K562 (cell line): ENCODE results near the gene SGK1.
"Not testable (repeated sequence)": the region's sequence is repeated elsewhere in the genome, so short reads cannot be mapped to it uniquely, and the experiment has no call there.

Experiments
- ARNT ChIP-seq, 2 experiments: fragments of 450-650 bp; IDR thresholded peaks; 2 replicates each; pipeline ENCODE4 v1.6.1; 2016; ENCODE audit warnings: mild to moderate bottlenecking in 1 of 2
- CHD2 ChIP-seq: IDR thresholded peaks from 2 replicates; pipeline ENCODE4 v1.6.1; 2011; ENCODE audit warnings: low read depth, low read length
- CTCF ChIP-seq, 3 experiments: IDR thresholded peaks in 2 of 3; conservative IDR thresholded peaks in 1 of 3; 2 replicates each; pipeline ENCODE4 v1.5.1; 2011 to 2012; ENCODE audit warnings: low read length in 3 of 3, mild to moderate bottlenecking in 3 of 3, control low read depth in 2 of 3, improper control_type of control experiment in 1 of 3, inconsistent platforms in 1 of 3, low read depth in 1 of 3, mixed read lengths in 1 of 3, moderate library complexity in 1 of 3; ENCODE audit not compliant: insufficient read depth in 2 of 3
- EP300 ChIP-seq: IDR thresholded peaks from 2 replicates; pipeline ENCODE4 v1.6.1; 2012; ENCODE audit warnings: low read length, improper control_type of control experiment
- ETV5 ChIP-seq: sonication (generic); formaldehyde crosslinking; IDR thresholded peaks from 2 replicates; pipeline ENCODE4 v1.4.0; 2020; ENCODE audit warnings: low read depth, mild to moderate bottlenecking, missing genetic modification reagents
- GMEB1 ChIP-seq: fragments of 250-450 bp; sonication (Bioruptor Pico); IDR thresholded peaks from 2 replicates; pipeline ENCODE4 v1.4.0; 2020; ENCODE audit warnings: mild to moderate bottlenecking
- HBP1 ChIP-seq: fragments of 450-650 bp; formaldehyde crosslinking; IDR thresholded peaks from 2 replicates; pipeline ENCODE4 v1.4.0; 2022; ENCODE audit warnings: missing genetic modification characterization
- SIN3B ChIP-seq: fragments of 450-650 bp; IDR thresholded peaks from 2 replicates; pipeline ENCODE4 v1.6.1; 2017; ENCODE audit warnings: low read depth, mild to moderate bottlenecking, moderate library complexity

- TF ChIP-seq GMEB1; CTCF (IDR thresholded peaks at IDR 0.05 in 2 of 3, conservative IDR thresholded peaks at IDR 0.05 in 1 of 3; ENCODE audit: insufficient read depth in 2 of 3, low read depth in 1 of 3, low read length in 3 of 3); EP300; HBP1 (CRISPR knock-in tag); ETV5; CHD2; ARNT (IDR thresholded peaks at IDR 0.05); SIN3B: not testable (repeated sequence)
Measured at GRCh38 chr6:134192609-134193008, 125.3 kb downstream of the SGK1 start.
